K562 (cell line): ENCODE measurements around the gene VPS11. TPM values are rescaled to one million over a fixed set of nuclear protein-coding genes. Genes with fewer than 3 reads are reported as not detected.

Experiments
- ARID4B ChIP-seq: sonication (generic); formaldehyde crosslinking; IDR thresholded peaks from 2 replicates; pipeline ENCODE4 v1.8.0; 2022; ENCODE audit warnings: mild to moderate bottlenecking, missing genetic modification reagents
- CBFA2T3 ChIP-seq: fragments of 450-650 bp; IDR thresholded peaks from 2 replicates; pipeline ENCODE4 v1.6.1; 2017
- CCAR2 ChIP-seq: fragments of 200-400 bp; formaldehyde crosslinking; IDR thresholded peaks from 2 replicates; pipeline ENCODE4 v1.6.1; 2017; ENCODE audit warnings: mild to moderate bottlenecking, low read depth, low read length
- CHD1 ChIP-seq: fragments of 200-600 bp; sonication (generic); IDR thresholded peaks from one replicate; pipeline ENCODE4 v1.6.1; 2012; ENCODE audit warnings: mild to moderate bottlenecking, moderate library complexity, low read length, inconsistent platforms
- ETS2 ChIP-seq: IDR thresholded peaks from 2 replicates; pipeline ENCODE4 v1.6.1; 2016; ENCODE audit warnings: borderline replicate concordance, missing genetic modification characterization, mild to moderate bottlenecking, moderate library complexity, missing compliant biosample characterization; ENCODE audit not compliant: poor library complexity, severe bottlenecking
- GABPB2 ChIP-seq: fragments of 250-450 bp; sonication (Bioruptor Pico); conservative IDR thresholded peaks from 2 replicates; pipeline ENCODE4 v1.5.1; 2021; ENCODE audit warnings: mild to moderate bottlenecking
- HIVEP1 ChIP-seq: fragments of 250-450 bp; sonication (Bioruptor Pico); IDR thresholded peaks from 2 replicates; pipeline ENCODE4 v1.4.0; 2020; ENCODE audit warnings: mild to moderate bottlenecking
- PHTF2 ChIP-seq: fragments of 250-450 bp; sonication (Bioruptor Pico); IDR thresholded peaks from 2 replicates; pipeline ENCODE4 v1.5.0; 2021; ENCODE audit warnings: mild to moderate bottlenecking
- PPARD ChIP-seq: fragments of 250-450 bp; sonication (Bioruptor Pico); IDR thresholded peaks from 2 replicates; pipeline ENCODE4 v1.8.0; 2022; ENCODE audit warnings: inconsistent platforms, mild to moderate bottlenecking, moderate library complexity
- PRMT5 ChIP-seq: sonication (generic); formaldehyde crosslinking; IDR thresholded peaks from 2 replicates; pipeline ENCODE4 v1.5.0; 2020; ENCODE audit warnings: missing genetic modification reagents
- RFX7 ChIP-seq: fragments of 250-450 bp; sonication (Bioruptor Pico); IDR thresholded peaks from 2 replicates; pipeline ENCODE4 v1.5.1; 2021; ENCODE audit warnings: mild to moderate bottlenecking
- SMAD2 ChIP-seq: fragments of 150-350 bp; IDR thresholded peaks from 2 replicates; pipeline ENCODE4 v1.6.1; 2014; ENCODE audit warnings: low read depth, mild to moderate bottlenecking, low read length
- TBL1XR1 ChIP-seq, 2 experiments: IDR thresholded peaks; 2 replicates each; pipeline ENCODE4 v1.6.1; 2012; ENCODE audit warnings: improper control_type of control experiment in 2 of 2, low read length in 2 of 2, mild to moderate bottlenecking in 1 of 2
- U2AF1 ChIP-seq: fragments of 200-400 bp; formaldehyde crosslinking; optimal IDR thresholded peaks from 2 replicates; pipeline ENCODE3; 2017; ENCODE audit warnings: mild to moderate bottlenecking, low read depth, low read length, moderate library complexity
- YBX1 ChIP-seq: fragments of 450-650 bp; IDR thresholded peaks from 2 replicates; pipeline ENCODE4 v1.7.1; 2016; ENCODE audit warnings: mild to moderate bottlenecking
- ZNF174 ChIP-seq: fragments of 250-450 bp; sonication (Bioruptor Pico); IDR thresholded peaks from 2 replicates; pipeline ENCODE4 v1.4.0; 2020; ENCODE audit warnings: mild to moderate bottlenecking
- ZNF239 ChIP-seq: fragments of 250-450 bp; sonication (Bioruptor Pico); IDR thresholded peaks from 2 replicates; pipeline ENCODE4 v1.4.0; 2020; ENCODE audit warnings: mild to moderate bottlenecking
- ZNF445 ChIP-seq: fragments of 250-450 bp; sonication (Bioruptor Pico); IDR thresholded peaks from 2 replicates; pipeline ENCODE4 v1.4.0; 2020; ENCODE audit warnings: low read depth, mild to moderate bottlenecking, moderate library complexity
- ZNF589 ChIP-seq: fragments of 200-800 bp; sonication (Bioruptor generic); IDR thresholded peaks from 2 replicates; pipeline ENCODE4 v1.6.1; 2016; ENCODE audit warnings: low read depth, missing genetic modification characterization, missing compliant biosample characterization
- polyA plus RNA-seq, 8 experiments: library from polyadenylated mRNA; depleted of rRNA in 4 of 8; stranded (reverse) in 5 of 8; unstranded in 3 of 8; fragments of >200 nt; fragmentation: Nextera tagmentation in 2 of 8; fragmentation: Illumina TruSeq in 1 of 8; extraction: Ambion mirVana in 2 of 8; extraction: Trizol in 1 of 8; gene quantifications; 2 replicates each; pipeline versions ENCODE4 v1.2.1 to v1.2.3, GENCODE V29; 2011 to 2014; ENCODE audit warnings: inconsistent platforms in 1 of 8, missing spikeins in 1 of 8
- total RNA-seq, 7 experiments: library from RNA; depleted of rRNA in 6 of 7; stranded (reverse); fragments of >200 nt in 6 of 7; fragmentation: Illumina TruSeq in 2 of 7; extraction: Trizol in 2 of 7; gene quantifications; 2 replicates each; pipeline versions ENCODE4 v1.2.1 to v1.2.3, GENCODE V29; 2011 to 2021; ENCODE audit warnings: low replicate concordance in 1 of 7
- TF ChIP-seq, protein P1 (sequence below): fragments of 250-450 bp; sonication (Bioruptor Pico); IDR thresholded peaks from 2 replicates; pipeline ENCODE4 v1.8.0; 2021; ENCODE audit warnings: borderline replicate concordance, mild to moderate bottlenecking, moderate library complexity; ENCODE audit not compliant: poor library complexity, severe bottlenecking
- TF ChIP-seq, protein P2 (sequence below): sonication (generic); formaldehyde crosslinking; IDR thresholded peaks from 2 replicates; pipeline ENCODE4 v1.8.1; 2023; ENCODE audit warnings: mild to moderate bottlenecking, missing genetic modification reagents

Gene VPS11
- total and polyA plus RNA-seq, 9 of the 15 experiments (the other 6 are each of a cell fraction or from before 2014, with no cell fraction given): 14.1 to 35.5 (median 27.5) TPM

DNA sequence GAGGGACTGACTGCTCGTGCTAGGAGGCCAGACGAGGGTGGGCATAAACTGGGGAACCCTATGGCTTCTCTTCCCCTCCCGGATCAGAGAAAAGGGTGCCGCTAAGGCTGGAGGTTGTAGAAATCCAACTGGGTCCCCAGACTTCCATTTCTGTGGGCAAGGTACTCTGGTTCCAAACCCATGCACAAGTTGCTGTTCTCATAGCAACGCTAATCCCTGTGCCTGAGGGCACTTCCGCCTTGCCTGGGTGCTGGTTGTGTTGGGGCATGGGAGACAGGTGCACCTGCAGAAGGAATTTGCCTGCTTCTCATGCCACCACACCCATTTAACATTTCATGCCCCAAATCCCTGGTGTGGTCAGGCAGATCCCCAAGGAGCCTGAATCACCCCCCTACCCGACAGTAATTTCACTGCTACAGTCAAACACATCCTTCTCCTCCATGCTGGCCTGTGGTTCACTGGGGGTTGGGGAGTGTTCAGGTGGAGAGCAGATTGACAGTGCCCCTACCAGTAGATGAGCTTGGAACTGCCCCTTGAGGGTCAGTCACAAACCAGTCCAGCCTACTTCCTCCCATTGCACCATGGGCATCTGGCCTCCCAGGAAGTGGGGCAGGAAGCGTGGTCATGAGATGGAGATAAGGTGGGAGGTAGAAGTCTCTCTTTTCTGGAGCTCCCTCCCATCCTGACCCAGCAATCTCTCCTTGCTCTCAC is 40.7 kb downstream of the VPS11 start (continued):
- no peak for TF ChIP-seq PRMT5 (CRISPR knock-in tag)
- TF ChIP-seq RFX7 (CRISPR knock-in tag): no peak
- TF ChIP-seq ZNF239 (CRISPR knock-in tag): no peak
- no peak for TF ChIP-seq PHTF2 (CRISPR knock-in tag)
- no peak for TF ChIP-seq ZNF445 (CRISPR knock-in tag)
- no peak for TF ChIP-seq ZNF589 (CRISPR knock-in tag)
- no peak for TF ChIP-seq ETS2 (tag)
- TF ChIP-seq SMAD2: no peak
- TF ChIP-seq, protein P1, sequence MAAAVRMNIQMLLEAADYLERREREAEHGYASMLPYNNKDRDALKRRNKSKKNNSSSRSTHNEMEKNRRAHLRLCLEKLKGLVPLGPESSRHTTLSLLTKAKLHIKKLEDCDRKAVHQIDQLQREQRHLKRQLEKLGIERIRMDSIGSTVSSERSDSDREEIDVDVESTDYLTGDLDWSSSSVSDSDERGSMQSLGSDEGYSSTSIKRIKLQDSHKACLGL (CRISPR knock-in tag): no peak
- no peak for TF ChIP-seq PPARD
- TF ChIP-seq HIVEP1 (CRISPR knock-in tag): no peak
- TF ChIP-seq CCAR2: no peak
- no peak for TF ChIP-seq ZNF174 (CRISPR knock-in tag)
- TF ChIP-seq ARID4B (CRISPR knock-in tag): peak; percentile 60; the same call in 1 of the 2 replicates
- TF ChIP-seq U2AF1: no peak
- TF ChIP-seq YBX1: no peak
- peak in 1 of 2 experiments; percentile 52; a peak in 1 of 4 replicates for TF ChIP-seq TBL1XR1 (IDR thresholded peaks at IDR 0.05; ENCODE audit: low read length in 2 of 2)
- no peak for TF ChIP-seq CBFA2T3
- TF ChIP-seq GABPB2 (CRISPR knock-in tag): no peak
- TF ChIP-seq CHD1: no peak
- TF ChIP-seq, protein P2, sequence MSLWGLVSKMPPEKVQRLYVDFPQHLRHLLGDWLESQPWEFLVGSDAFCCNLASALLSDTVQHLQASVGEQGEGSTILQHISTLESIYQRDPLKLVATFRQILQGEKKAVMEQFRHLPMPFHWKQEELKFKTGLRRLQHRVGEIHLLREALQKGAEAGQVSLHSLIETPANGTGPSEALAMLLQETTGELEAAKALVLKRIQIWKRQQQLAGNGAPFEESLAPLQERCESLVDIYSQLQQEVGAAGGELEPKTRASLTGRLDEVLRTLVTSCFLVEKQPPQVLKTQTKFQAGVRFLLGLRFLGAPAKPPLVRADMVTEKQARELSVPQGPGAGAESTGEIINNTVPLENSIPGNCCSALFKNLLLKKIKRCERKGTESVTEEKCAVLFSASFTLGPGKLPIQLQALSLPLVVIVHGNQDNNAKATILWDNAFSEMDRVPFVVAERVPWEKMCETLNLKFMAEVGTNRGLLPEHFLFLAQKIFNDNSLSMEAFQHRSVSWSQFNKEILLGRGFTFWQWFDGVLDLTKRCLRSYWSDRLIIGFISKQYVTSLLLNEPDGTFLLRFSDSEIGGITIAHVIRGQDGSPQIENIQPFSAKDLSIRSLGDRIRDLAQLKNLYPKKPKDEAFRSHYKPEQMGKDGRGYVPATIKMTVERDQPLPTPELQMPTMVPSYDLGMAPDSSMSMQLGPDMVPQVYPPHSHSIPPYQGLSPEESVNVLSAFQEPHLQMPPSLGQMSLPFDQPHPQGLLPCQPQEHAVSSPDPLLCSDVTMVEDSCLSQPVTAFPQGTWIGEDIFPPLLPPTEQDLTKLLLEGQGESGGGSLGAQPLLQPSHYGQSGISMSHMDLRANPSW (CRISPR knock-in tag): no peak
